Peyer's patch (tissue), 4 donors: ENCODE measurements around the gene GNG2. TPM values are rescaled to one million over a fixed set of nuclear protein-coding genes. Genes with fewer than 3 reads are reported as not detected.

Experiments used
- DNase-seq, 3 donors: peaks; one replicate each; pipeline ENCODE4 v3.0.0-alpha.2; 2017 to 2019
- H3K27ac ChIP-seq, 4 donors: fragments of 200-600 bp; sonication (generic); one replicate each; pipeline ENCODE4 v1.5.1; 2016 to 2019
- H3K27me3 ChIP-seq, 2 donors: fragments of 200-600 bp; sonication (generic); one replicate each; pipeline ENCODE4 v1.5.1; 2019
- H3K36me3 ChIP-seq, 3 donors: fragments of 200-600 bp; sonication (generic); one replicate each; pipeline ENCODE4 v1.5.1; 2016 to 2019
- H3K4me1 ChIP-seq, 4 donors: fragments of 200-600 bp; sonication (generic); one replicate each; pipeline ENCODE4 v1.5.1; 2016 to 2019
- H3K4me3 ChIP-seq, 4 donors: fragments of 200-600 bp; sonication (generic); 1 replicate in 3 of 4; 2 replicates in 1 of 4; pipeline ENCODE4 v1.5.1; 2016 to 2019; ENCODE audit warnings: mild to moderate bottlenecking in 1 of 4
- H3K9me3 ChIP-seq, 4 donors: fragments of 200-600 bp; sonication (generic); one replicate each; pipeline ENCODE4 v1.5.1; 2016 to 2019; ENCODE audit warnings: mild to moderate bottlenecking in 1 of 4
- POLR2A ChIP-seq, 2 donors: fragments of 450-650 bp; IDR thresholded peaks; one replicate each; pipeline ENCODE4 v1.5.1; 2017; ENCODE audit warnings: antibody characterized with exemption in 2 of 2, mild to moderate bottlenecking in 2 of 2, moderate library complexity in 2 of 2
- total RNA-seq, 4 donors: library from RNA; depleted of rRNA; stranded (reverse); fragments of >200 nt; gene quantifications; one replicate each; pipeline ENCODE4 v1.1.0, GENCODE V29; 2016
- TF ChIP-seq, protein P1 (sequence below), 6 experiments: fragments of 450-650 bp in 4 of 6; fragments of 200-600 bp in 2 of 6; sonication (generic) in 1 of 6; IDR thresholded peaks; one replicate each; pipeline ENCODE4 v1.5.1; 2017 to 2019; ENCODE audit warnings: antibody characterized with exemption in 6 of 6, mild to moderate bottlenecking in 3 of 6, moderate library complexity in 1 of 6

The GNG2 gene
- total RNA-seq, 4 donors from 2014 or later, result 6.0 to 44.6 (median 9.7) TPM

DNA sequence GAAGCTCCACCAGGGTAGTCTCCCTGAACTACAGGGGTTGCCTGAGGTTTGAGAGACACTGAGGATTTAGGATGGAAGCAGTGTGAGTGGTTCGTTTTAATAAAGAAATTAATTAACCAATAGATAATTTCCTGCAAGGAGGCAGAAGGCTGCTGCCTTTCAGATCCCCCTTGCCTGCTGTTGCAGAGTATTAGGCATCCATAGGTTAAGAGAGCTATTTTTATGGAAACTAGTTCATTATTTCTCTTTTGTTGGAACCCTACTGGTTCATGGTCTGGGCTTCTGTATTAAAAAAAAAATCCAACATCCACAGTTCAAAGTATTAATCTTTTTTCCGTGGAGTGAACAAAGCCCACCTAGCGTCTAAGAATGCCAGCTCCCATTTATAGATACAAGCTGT, 78.4 kb downstream of the GNG2 start:
- TF ChIP-seq, protein P1, sequence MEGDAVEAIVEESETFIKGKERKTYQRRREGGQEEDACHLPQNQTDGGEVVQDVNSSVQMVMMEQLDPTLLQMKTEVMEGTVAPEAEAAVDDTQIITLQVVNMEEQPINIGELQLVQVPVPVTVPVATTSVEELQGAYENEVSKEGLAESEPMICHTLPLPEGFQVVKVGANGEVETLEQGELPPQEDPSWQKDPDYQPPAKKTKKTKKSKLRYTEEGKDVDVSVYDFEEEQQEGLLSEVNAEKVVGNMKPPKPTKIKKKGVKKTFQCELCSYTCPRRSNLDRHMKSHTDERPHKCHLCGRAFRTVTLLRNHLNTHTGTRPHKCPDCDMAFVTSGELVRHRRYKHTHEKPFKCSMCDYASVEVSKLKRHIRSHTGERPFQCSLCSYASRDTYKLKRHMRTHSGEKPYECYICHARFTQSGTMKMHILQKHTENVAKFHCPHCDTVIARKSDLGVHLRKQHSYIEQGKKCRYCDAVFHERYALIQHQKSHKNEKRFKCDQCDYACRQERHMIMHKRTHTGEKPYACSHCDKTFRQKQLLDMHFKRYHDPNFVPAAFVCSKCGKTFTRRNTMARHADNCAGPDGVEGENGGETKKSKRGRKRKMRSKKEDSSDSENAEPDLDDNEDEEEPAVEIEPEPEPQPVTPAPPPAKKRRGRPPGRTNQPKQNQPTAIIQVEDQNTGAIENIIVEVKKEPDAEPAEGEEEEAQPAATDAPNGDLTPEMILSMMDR (IDR thresholded peaks at IDR 0.05), result no peak
- TF ChIP-seq POLR2A (IDR thresholded peaks at IDR 0.05), result no peak
- Histone ChIP-seq H3K4me1 (no peaks in the 10 kb centered on the region), H3K9me3 (no peaks in the 10 kb centered on the region), H3K27ac (no peak overlapping the region), H3K27me3 (no peaks in the 10 kb centered on the region), H3K36me3 (no peaks in the 10 kb centered on the region), H3K4me3 (no peak overlapping the region)
- no peak for DNase-seq

GRCh38 chr14:51939226-51939625, 78.8 kb downstream of the GNG2 start:
- Histone ChIP-seq H3K27ac (no peak overlapping the region), H3K9me3 (no peaks in the 10 kb centered on the region), H3K27me3 (no peaks in the 10 kb centered on the region), H3K36me3 (no peaks in the 10 kb centered on the region), H3K4me3 (no peak overlapping the region), H3K4me1 (no peaks in the 10 kb centered on the region)
- no peak for DNase-seq
- TF ChIP-seq, protein P1 (IDR thresholded peaks at IDR 0.05), result no peak
- TF ChIP-seq POLR2A (IDR thresholded peaks at IDR 0.05), result no peak

- no peak for DNase-seq
- Histone ChIP-seq H3K9me3 (no peaks in the 10 kb centered on the region), H3K27ac (no peak overlapping the region), H3K4me1 (no peaks in the 10 kb centered on the region), H3K4me3 (no peak overlapping the region), H3K36me3 (no peaks in the 10 kb centered on the region), H3K27me3 (no peaks in the 10 kb centered on the region)
- TF ChIP-seq, protein P1 (IDR thresholded peaks at IDR 0.05), result no peak
- TF ChIP-seq POLR2A (IDR thresholded peaks at IDR 0.05), result no peak
Observed at GRCh38 chr14:51939755-51940301, 79.4 kb downstream of the GNG2 start.

DNA sequence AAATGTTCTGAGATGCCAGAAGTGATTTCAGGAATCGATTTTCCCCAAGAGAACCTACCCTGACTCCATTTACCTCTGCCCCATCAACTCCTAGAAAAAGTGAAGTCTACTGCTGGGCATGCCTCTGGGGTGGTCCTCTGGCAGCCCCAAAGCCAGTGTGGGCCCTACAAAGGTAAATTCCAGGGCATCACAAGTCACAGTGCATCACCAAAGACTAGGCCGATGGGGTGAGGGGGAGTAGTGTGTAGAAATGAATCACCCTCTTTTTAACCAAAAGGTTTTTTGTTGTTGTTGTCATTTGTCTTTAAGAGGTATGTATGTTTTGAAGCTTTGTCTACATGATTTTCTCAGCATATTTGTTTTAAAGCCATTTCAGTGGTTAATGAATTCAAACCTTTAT, 82.6 kb downstream of the GNG2 start:
- TF ChIP-seq, protein P1 (IDR thresholded peaks at IDR 0.05), result no peak
- no peak for TF ChIP-seq POLR2A (IDR thresholded peaks at IDR 0.05)
- no peak for DNase-seq
- no peaks in the 10 kb centered on the region for H3K4me1 ChIP-seq
- H3K27ac ChIP-seq, result no peak overlapping the region
- H3K4me3 ChIP-seq, result no peak overlapping the region
- H3K36me3 ChIP-seq, result no peaks in the 10 kb centered on the region
- H3K9me3 ChIP-seq, result no peaks in the 10 kb centered on the region
- H3K27me3 ChIP-seq, result no peaks in the 10 kb centered on the region

DNA sequence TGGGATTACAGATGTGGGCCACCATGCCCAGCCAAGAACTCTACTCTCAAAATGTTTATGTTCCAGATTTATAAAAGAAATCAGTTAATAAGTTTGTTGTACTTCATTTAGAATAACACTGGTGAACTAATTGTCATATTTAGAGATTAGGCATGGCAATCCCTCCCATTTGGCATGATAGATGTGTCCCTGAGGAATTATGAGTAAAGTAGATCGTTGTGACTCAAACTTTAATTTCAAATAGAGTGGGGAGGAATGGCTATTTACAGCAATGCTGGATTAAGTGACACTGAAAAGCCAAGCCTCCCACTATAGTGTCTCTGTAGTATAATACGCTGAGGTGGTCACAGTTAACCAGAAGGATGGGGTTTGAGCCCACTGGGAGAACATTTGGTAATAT, 89.6 kb downstream of the GNG2 start:
- H3K27ac ChIP-seq, result no peak overlapping the region
- no peaks in the 10 kb centered on the region for H3K4me1 ChIP-seq
- no peak for TF ChIP-seq POLR2A (IDR thresholded peaks at IDR 0.05)
- TF ChIP-seq, protein P1 (IDR thresholded peaks at IDR 0.05), result no peak
- H3K27me3 ChIP-seq, result no peaks in the 10 kb centered on the region
- no peaks in the 10 kb centered on the region for H3K36me3 ChIP-seq
- DNase-seq, result no peak
- H3K9me3 ChIP-seq, result no peaks in the 10 kb centered on the region
- no peak overlapping the region for H3K4me3 ChIP-seq

DNA sequence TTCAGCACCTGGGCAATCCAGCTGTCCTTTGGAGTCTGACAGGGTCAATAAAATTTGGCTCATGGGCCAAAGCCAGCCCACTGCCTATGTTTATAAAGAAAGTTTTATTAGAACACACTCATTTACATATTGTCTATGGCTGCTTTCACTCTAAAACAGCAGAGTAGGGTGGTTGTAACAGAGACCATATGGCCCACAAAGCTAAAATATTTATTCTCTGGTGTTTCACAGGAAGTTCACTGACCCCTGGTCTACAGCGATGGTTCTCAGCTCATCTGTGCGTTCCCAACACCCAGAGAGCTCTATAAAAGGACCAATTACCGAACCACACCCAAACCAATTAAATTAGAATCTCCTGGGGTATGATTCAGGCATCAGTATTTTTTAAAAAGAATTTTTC, 91.2 kb downstream of the GNG2 start:
- Histone ChIP-seq H3K36me3 (no peaks in the 10 kb centered on the region), H3K27me3 (no peaks in the 10 kb centered on the region), H3K27ac (no peak overlapping the region), H3K4me1 (no peaks in the 10 kb centered on the region), H3K9me3 (no peaks in the 10 kb centered on the region), H3K4me3 (no peak overlapping the region)
- DNase-seq, result no peak
- TF ChIP-seq POLR2A (IDR thresholded peaks at IDR 0.05), result no peak
- TF ChIP-seq, protein P1 (IDR thresholded peaks at IDR 0.05), result no peak
